ENCODE results near the gene EFCAB6.

EFCAB6 gene

DNA sequence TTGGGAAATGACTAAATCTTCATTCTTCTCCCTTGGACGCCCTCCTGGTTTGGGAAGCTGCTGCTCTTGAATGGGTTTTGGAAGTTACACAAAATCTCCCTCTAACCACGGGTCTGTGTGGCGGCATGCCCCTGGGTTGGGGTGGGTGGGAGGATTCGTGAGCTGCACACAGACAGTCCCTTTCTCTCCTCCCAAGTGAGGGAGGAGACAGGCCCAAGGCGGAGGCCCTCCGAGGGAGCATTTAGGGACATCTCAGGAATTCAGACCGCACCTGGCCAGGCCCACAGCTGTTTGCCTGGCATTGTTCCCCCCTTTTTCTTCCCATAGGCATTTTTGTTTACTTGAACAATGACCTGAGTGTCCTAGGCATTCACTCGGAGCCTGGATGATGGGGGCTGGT, 306.2 kb downstream of the EFCAB6 start:
- ATAC-seq: no peak
- TF ChIP-seq BACH2 (CRISPR knock-in tag; IDR thresholded peaks at IDR 0.05; ENCODE audit: borderline replicate concordance) (no peak), ZNF8 (CRISPR knock-in tag; IDR thresholded peaks at IDR 0.05) (no peak), SNAI2 (CRISPR knock-in tag; IDR thresholded peaks at IDR 0.05) (no peak), CSDC2 (CRISPR knock-in tag; IDR thresholded peaks at IDR 0.05) (no peak), RARB (CRISPR knock-in tag; IDR thresholded peaks at IDR 0.05) (no peak), OSR1 (CRISPR knock-in tag; IDR thresholded peaks at IDR 0.05) (no peak), ZNF565 (CRISPR knock-in tag; conservative IDR thresholded peaks at IDR 0.05; ENCODE audit: low read depth) (no peak), PPARA (CRISPR knock-in tag; IDR thresholded peaks at IDR 0.05; ENCODE audit: borderline replicate concordance) (no peak), ZFP30 (CRISPR knock-in tag; IDR thresholded peaks at IDR 0.05) (no peak), GLIS3 (CRISPR knock-in tag; IDR thresholded peaks at IDR 0.05) (no peak), ARNTL (CRISPR knock-in tag; IDR thresholded peaks at IDR 0.05; ENCODE audit: borderline replicate concordance, low read depth) (no peak), TOX (CRISPR knock-in tag; IDR thresholded peaks at IDR 0.05; ENCODE audit: borderline replicate concordance) (no peak), TCF4 (CRISPR knock-in tag; IDR thresholded peaks at IDR 0.05; ENCODE audit: borderline replicate concordance) (no peak)
- TF ChIP-seq, protein P1, sequence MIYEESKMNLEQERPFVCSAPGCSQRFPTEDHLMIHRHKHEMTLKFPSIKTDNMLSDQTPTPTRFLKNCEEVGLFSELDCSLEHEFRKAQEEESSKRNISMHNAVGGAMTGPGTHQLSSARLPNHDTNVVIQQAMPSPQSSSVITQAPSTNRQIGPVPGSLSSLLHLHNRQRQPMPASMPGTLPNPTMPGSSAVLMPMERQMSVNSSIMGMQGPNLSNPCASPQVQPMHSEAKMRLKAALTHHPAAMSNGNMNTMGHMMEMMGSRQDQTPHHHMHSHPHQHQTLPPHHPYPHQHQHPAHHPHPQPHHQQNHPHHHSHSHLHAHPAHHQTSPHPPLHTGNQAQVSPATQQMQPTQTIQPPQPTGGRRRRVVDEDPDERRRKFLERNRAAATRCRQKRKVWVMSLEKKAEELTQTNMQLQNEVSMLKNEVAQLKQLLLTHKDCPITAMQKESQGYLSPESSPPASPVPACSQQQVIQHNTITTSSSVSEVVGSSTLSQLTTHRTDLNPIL (CRISPR knock-in tag; IDR thresholded peaks at IDR 0.05; ENCODE audit: low read depth): no peak
- TF ChIP-seq, protein P2, sequence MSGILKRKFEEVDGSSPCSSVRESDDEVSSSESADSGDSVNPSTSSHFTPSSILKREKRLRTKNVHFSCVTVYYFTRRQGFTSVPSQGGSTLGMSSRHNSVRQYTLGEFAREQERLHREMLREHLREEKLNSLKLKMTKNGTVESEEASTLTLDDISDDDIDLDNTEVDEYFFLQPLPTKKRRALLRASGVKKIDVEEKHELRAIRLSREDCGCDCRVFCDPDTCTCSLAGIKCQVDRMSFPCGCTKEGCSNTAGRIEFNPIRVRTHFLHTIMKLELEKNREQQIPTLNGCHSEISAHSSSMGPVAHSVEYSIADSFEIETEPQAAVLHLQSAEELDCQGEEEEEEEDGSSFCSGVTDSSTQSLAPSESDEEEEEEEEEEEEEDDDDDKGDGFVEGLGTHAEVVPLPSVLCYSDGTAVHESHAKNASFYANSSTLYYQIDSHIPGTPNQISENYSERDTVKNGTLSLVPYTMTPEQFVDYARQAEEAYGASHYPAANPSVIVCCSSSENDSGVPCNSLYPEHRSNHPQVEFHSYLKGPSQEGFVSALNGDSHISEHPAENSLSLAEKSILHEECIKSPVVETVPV (CRISPR knock-in tag; IDR thresholded peaks at IDR 0.05): no peak
- TF ChIP-seq, protein P3, sequence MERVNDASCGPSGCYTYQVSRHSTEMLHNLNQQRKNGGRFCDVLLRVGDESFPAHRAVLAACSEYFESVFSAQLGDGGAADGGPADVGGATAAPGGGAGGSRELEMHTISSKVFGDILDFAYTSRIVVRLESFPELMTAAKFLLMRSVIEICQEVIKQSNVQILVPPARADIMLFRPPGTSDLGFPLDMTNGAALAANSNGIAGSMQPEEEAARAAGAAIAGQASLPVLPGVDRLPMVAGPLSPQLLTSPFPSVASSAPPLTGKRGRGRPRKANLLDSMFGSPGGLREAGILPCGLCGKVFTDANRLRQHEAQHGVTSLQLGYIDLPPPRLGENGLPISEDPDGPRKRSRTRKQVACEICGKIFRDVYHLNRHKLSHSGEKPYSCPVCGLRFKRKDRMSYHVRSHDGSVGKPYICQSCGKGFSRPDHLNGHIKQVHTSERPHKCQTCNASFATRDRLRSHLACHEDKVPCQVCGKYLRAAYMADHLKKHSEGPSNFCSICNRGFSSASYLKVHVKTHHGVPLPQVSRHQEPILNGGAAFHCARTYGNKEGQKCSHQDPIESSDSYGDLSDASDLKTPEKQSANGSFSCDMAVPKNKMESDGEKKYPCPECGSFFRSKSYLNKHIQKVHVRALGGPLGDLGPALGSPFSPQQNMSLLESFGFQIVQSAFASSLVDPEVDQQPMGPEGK (CRISPR knock-in tag; IDR thresholded peaks at IDR 0.05; ENCODE audit: borderline replicate concordance): no peak

DNA sequence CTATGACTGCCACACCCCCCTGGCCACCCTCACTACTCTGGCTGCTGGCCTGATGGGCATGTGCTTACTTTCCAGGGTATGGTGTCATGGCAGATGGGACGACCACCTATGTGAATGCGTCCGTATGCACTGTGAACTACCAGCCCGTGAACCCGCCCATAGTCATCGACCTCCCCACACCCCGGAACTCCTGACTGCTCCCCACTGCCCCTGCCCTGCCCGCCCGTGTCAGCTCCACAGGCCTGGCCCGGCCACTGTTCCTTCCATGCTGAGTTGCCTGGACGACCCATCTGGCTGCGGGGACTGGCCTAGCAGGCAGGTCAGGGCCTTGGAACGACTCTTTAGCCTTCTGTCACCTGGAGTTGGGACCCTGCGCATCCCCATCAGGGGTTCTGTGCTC, 306.7 kb downstream of the EFCAB6 start:
- no peak for TF ChIP-seq ZFP30 (CRISPR knock-in tag; IDR thresholded peaks at IDR 0.05)
- no peak for TF ChIP-seq TOX (CRISPR knock-in tag; IDR thresholded peaks at IDR 0.05; ENCODE audit: borderline replicate concordance)
- TF ChIP-seq ESRRG (CRISPR knock-in tag; IDR thresholded peaks at IDR 0.05): no peak
- TF ChIP-seq, protein P1 (CRISPR knock-in tag; IDR thresholded peaks at IDR 0.05; ENCODE audit: low read depth): no peak
- TF ChIP-seq OSR1 (CRISPR knock-in tag; IDR thresholded peaks at IDR 0.05): no peak
- no peak for TF ChIP-seq ZNF8 (CRISPR knock-in tag; IDR thresholded peaks at IDR 0.05)
- no peak for TF ChIP-seq ZC3H10 (CRISPR knock-in tag; IDR thresholded peaks at IDR 0.05)
- TF ChIP-seq TCF4 (CRISPR knock-in tag; IDR thresholded peaks at IDR 0.05; ENCODE audit: borderline replicate concordance): no peak
- TF ChIP-seq, protein P4, sequence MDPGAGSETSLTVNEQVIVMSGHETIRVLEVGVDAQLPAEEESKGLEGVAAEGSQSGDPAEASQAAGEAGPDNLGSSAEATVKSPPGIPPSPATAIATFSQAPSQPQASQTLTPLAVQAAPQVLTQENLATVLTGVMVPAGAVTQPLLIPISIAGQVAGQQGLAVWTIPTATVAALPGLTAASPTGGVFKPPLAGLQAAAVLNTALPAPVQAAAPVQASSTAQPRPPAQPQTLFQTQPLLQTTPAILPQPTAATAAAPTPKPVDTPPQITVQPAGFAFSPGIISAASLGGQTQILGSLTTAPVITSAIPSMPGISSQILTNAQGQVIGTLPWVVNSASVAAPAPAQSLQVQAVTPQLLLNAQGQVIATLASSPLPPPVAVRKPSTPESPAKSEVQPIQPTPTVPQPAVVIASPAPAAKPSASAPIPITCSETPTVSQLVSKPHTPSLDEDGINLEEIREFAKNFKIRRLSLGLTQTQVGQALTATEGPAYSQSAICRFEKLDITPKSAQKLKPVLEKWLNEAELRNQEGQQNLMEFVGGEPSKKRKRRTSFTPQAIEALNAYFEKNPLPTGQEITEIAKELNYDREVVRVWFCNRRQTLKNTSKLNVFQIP (CRISPR knock-in tag; IDR thresholded peaks at IDR 0.05; ENCODE audit: borderline replicate concordance, low read depth): no peak
- TF ChIP-seq PPARA (CRISPR knock-in tag; IDR thresholded peaks at IDR 0.05; ENCODE audit: borderline replicate concordance): no peak
- no peak for TF ChIP-seq CSDC2 (CRISPR knock-in tag; IDR thresholded peaks at IDR 0.05)
- no peak for ATAC-seq

DNA sequence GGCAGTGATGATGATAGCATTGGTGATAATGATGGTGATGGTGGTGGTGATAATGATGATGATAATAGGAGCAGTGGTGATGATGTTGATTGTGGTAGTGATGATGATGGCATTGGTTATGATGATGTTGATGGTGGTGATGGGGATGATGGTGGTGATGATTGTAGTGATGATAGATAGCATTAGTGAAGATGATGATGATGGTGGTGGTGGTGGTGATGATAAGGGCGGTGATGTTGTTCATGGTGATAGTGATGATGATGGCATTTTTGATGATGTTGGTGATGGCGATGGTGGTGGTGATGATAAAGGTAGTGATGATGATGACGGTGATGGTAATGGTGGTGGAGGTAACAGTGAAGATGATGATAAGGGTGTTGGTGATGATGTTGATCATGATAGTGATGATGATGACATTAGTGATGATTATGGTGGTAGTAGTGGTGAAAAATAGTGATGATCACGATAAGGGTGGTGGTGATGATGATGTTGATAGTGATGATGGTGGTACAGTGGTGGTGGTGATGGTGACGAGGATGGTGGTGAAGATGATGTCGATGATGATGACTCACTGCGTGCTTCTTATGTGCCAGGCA, 307.3 kb downstream of the EFCAB6 start:
- ATAC-seq: no peak
- TF ChIP-seq, protein P4 (CRISPR knock-in tag; IDR thresholded peaks at IDR 0.05; ENCODE audit: borderline replicate concordance, low read depth): no peak
- TF ChIP-seq ESRRG (CRISPR knock-in tag; IDR thresholded peaks at IDR 0.05) (no peak), ISL1 (CRISPR knock-in tag; IDR thresholded peaks at IDR 0.05) (no peak), PPARA (CRISPR knock-in tag; IDR thresholded peaks at IDR 0.05; ENCODE audit: borderline replicate concordance) (no peak), ZNF565 (CRISPR knock-in tag; conservative IDR thresholded peaks at IDR 0.05; ENCODE audit: low read depth) (no peak), ZNF8 (CRISPR knock-in tag; IDR thresholded peaks at IDR 0.05) (no peak), GLIS3 (CRISPR knock-in tag; IDR thresholded peaks at IDR 0.05) (no peak), BACH2 (CRISPR knock-in tag; IDR thresholded peaks at IDR 0.05; ENCODE audit: borderline replicate concordance) (no peak), ZC3H10 (CRISPR knock-in tag; IDR thresholded peaks at IDR 0.05) (no peak), ZNF70 (CRISPR knock-in tag; IDR thresholded peaks at IDR 0.05) (no peak), CSDC2 (CRISPR knock-in tag; IDR thresholded peaks at IDR 0.05) (no peak), TOX (CRISPR knock-in tag; IDR thresholded peaks at IDR 0.05; ENCODE audit: borderline replicate concordance) (no peak), ZFP30 (CRISPR knock-in tag; IDR thresholded peaks at IDR 0.05) (no peak)
- TF ChIP-seq, protein P2 (CRISPR knock-in tag; IDR thresholded peaks at IDR 0.05): no peak
- TF ChIP-seq, protein P1 (CRISPR knock-in tag; IDR thresholded peaks at IDR 0.05; ENCODE audit: low read depth): no peak

Measured in SK-N-SH treated with all-trans-retinoic acid at 6 μM for 48 hours (cell line).